CD4-positive, alpha-beta T cell treated with Interleukin-6 at 100 ng/mL for 8 hours (primary cell): ENCODE data around the gene SFI1.
A peak's percentile ranks its signal among the peaks of the same experiment; 100 is the strongest.
"Not testable (repeated sequence)": the region's sequence is repeated elsewhere in the genome, so short reads cannot be mapped to it uniquely, and the experiment has no call there.

Experiments
- DNase-seq: peaks from one replicate; pipeline ENCODE4 v3.0.0-alpha.2; 2020; ENCODE audit warnings: mixed read lengths, low spot score

Gene SFI1

DNA sequence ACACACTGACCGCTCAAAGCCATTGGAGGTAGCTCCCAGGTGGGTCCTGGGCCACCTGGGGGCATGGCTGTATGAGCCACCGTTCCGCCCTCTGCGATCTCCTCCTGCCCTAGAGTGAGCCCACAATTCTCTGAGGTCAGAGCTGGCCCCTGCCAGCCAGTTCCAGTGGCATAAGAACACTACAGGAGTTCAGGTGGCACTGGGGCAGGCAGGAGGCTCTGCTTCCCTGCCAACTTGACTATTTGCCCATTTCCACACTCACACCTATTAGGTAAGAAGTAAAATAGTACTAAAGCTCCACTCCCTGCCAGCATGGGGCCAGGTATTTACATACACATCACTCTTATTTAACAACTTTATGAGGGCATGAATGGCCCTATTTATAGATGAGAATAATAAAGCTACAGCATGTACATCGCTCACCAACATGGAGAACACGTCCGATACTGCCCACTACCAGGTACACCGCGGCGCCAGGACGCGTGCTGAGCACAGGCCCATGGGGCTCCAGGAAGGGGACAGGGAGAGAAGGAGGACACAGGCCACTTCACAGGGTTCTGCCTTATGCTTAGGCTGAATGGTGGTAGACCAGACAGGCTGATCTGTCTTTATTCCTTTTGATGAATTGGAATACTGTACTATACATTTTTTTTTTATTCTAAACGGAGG, 139.4 kb downstream of the SFI1 start:
- no peak for DNase-seq

DNA sequence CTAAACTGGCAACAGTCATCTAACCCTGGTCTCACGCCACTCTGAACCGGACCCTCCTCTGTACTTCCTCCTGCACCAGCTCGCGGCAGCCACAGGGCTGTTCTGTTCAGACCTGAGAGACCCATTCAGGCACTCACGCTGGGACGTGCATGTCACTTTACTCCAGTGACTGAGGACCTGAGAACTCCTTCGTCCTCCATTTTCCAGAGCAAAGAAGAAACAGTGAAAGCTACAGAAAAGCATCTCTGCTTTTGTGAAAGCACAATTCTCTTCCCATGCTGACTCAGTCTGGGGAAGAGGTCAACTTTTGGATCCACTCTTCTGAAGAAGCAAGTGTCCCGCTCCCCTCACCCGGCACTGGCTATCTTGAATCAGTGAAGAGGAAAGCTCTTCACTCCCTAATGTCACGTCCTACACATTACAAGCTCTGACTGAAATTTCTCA, 141.1 kb downstream of the SFI1 start:
- DNase-seq, result no peak

DNA sequence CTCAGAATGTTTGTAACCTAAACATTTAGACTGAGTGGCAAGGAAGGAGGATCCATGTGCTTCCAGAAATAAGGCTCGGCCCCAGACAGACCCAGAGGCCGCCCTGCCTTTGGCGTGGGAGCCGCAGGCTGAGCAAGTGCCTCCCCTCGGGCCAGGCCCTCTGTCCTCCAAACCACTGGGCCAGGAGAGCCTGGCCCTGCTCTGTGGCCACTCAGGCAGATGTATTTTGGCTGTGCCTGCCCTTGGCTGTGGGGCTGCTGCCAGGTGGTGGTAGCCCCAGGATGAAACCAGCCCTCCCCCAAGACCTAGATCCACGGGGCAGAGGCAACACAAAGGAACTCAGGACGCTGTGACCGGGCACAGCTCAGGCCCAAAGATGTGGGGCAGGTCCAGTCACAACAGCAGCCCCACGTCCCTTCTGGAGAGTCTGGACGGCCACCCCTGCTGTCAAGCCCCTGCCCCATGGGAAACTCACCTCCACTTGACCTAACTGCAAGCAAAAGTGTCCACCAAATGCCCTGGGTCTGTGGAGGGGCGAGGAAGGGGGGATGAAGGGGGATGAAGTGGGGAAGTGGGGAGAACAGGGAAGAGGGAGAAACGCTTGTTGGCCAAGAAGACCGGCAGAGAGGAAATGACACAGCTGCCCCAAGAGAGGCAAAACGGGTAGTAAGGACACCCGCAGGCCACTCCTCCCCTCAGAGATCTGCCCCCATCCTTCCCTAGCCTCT, 141.7 kb downstream of the SFI1 start:
- no peak for DNase-seq

DNA sequence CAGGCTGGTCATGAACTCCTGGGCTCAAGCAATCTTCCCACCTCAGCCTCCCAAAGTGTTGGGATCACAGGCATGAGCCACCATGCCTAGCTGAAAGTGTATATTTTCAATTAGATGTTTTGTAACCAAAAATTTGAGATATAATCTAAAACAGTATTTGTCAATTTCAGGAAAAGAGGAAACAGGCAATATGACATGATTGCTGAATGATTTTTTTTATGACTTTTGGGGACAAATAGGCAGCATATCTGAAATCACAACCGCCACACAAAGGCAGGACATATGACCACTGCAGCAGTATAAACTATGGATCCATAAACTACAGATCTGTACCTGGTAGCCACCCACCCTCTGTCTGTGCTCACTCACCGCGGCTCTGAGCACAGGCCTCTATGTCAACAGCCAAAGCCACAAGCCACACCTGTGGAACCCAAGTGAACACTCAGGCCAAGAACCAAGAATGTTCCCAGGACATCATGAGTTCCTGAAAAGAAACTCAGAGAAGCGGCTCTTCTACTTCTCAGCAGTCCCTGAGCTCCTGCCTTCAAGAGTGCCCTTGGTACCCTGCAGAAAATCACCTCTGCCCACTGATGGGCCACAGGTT, 143.2 kb downstream of the SFI1 start:
- no peak for DNase-seq

DNA sequence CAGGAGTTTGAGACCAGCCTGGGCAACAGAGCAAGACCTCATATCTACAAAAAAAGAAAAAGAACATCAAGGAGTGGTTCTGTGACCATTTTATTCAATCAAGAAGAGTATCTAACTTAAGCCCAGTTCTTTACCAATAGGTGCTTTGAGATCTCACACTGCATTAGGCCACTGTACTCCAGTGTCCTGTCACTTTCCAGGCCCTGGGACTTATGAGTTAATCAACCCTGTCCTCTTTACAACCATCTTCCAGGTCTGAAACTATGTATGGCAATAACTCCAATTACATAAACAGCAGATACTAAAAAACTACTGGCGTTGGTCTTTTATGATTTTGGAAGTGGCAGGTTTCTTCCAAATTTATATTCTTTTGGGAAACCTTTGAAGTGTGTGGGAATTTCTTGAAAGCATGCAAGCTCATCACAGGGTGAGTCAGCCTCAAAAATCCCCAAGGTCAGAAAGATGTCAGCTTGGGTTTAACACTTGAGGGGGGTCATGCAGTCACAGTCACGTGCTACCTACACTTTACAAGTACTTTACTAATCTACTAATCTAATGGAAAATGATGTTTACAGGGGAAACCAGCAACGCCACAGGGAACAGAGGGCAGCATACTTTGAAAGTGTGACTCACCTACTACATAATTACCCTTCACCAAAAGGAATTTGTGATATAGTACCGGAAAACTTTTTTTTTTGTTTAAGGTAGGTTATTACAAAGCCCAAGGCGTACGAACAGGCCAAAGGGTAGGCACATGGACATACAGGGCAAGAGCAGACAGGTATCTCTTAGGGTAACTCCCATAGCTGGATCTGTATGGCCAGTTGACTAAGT, 150.1 kb downstream of the SFI1 start:
- no peak for DNase-seq

DNA sequence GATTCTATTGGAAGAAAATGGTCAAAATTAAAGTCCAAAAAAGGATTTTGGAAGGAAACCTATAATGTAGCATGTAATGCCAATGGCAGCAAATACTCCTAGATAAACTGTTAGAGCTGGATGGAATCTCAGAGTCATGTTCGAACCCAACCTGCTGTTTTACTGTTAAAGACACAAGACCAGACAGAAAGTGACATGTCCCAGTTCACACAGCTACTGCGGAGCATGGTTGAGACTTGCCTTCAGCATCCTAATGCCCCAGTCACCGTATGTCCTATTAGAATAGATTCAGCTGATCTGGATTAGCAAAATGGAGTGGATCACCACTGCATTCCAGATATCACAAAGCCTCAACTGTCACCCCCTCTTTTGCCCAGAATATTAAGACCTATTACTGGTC, 150.7 kb downstream of the SFI1 start:
- no peak for DNase-seq

DNA sequence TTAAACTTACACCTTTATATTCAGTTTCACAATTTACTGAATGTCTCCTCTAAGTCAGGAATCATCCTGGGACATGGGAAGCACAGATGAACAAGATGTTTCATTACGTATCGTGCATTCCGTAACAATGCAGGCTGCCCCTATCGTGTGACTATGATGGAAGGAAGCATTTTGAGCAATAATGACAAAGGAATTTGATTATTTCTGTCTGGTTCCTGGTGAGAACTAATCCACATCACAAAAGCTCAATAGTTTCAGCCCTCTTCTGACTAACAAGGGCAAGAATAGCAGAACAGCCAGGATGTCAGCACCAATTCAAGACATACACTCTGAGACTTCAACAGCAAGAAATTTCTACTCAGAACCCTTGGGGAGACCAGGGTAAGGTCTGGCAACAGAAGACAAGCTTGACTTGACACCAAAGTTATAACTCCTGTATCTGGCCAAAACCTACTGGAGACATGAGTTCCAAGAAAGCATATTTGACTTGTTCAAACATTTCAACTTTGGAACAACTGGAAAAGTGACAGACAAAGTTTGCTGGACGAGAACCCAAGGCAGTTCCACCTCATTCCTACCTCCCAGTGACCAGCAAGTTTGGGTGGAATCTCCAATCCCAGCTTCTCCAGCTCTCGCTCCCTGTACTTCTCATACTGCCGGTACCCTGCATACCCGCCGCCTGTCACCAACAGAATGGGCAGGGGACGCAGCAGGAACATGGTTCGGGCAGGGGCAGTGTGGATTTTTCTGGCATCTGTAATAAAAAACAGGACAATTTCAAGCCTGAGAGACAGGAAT, 151.4 kb downstream of the SFI1 start:
- no peak for DNase-seq

DNA sequence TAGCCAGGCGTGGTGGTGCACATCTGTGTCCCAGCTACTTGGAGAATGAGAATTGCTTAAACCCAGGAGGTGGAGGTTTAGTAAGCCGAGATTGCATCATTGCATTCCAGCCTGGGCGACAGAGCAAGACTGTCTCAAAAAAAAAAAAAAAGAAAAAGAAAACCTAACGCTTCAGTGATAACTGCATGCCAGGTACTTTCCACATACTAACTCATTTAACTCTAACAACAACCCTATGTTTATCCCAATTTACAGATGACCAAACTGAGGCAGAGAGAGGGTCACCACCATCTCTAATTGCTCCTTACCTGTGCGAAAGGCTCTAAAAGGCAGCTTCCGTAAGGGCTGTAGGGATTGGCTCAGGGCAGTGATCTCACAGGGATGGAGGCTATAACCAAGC, 154.1 kb downstream of the SFI1 start:
- DNase-seq, result no peak

DNA sequence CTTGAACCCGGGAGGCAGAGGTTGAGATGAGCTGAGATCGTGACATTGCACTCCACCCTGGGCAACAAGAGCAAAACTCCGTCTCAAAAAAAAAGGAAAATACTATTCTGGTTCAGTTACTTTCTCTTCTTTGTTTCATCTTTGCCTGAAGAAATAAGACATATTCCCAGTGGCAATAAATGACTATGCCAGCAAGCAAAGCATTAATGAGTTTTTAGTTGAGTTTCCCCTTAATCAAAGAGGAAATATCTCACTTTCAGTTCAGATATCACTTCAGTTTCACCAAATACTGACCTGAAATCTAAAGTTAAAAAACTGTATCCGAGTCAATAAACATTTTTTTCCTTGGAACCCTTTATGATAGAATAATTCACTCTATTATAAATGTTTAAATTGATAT, 155.3 kb downstream of the SFI1 start:
- DNase-seq, result no peak

DNA sequence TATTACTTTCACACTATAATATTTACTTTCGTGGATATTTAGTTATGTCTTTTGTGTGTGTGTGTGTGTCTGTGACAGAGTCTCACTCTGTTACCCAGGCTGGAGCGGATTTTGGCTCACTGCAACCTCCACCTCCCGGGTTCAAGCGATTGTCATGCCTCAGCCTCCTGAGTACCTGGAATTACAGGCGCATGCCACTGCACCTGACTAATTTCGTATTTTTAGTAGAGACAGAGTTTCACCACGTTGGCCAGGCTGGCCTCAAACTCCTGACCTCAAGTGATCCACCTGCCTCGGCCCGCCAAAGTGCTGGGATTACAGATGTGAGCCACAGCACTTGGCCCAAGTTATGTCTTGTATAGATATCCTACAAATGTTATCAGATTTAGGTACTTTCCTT, 155.8 kb downstream of the SFI1 start:
- no peak for DNase-seq

DNA sequence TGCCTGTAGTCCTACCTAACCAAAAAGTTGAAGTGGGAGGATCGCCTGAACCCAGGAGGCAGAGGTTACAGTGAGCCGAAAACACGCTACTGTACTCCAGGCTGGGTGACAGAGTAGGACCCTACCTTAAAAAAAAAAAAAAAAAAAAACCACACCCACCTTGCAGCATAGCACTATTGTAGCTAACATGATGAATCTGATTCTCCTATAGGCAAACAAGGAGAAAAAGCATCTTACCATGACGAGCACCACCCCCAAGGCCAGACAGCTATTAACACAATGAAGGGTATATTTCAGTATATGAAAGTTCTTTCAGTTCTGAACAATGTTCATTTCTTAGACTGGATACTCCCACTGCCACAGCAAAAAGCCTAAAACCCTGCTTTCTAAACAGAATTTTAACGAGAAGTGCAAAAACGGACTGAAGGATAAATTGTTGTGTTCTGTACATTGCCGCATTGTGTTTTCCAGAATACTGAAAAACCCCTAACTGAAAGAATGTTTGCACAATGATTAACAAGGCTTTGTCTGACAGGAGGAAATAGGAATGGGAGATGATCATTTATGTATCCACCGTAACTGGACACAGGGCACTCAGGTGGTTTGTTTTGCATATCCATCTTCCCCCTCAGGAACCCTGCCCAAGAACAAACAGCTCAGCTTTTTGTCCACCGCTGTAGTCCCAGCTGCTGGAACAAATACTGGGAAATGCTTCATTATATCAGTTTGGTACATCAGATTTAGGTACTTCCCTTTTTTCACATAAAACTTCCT, 156.8 kb downstream of the SFI1 start:
- no peak for DNase-seq

DNA sequence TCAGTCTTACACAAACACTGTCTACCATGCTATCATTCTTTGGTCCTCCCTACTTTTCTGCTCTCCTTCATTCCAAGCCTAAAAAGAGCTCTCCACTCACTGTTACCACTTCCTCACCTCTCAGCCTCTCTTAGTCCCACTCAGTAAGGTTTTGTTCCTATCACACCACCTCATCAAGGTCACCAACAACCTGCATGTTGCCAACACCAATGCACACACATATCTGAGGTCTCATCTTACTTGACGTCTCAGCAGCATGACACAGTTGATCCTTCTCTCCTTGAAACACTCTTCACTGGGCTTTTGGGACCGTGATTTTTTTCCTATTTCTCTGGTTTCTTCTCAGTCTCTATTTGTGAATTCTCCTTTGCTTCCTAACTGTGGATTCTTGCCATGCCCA, 157.6 kb downstream of the SFI1 start:
- no peak for DNase-seq

DNA sequence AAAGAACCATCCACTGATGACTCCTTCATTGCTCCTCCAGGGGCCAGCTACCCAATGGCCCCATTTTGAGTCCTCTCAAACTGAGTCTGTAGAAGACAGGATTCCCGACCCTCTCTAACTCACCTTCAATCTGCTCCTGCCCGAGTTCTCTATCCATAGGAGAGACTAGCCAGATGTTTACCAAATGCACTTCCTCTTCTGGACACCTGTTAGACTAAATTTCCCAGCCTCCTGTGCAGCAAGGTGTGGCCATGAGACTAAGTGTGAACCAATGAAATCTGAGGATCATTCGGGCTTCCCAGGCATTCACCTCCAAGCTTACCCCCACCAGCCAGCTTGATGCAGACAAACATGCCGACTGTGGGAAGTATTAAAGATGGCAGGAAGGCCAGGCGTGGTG, 158.1 kb downstream of the SFI1 start:
- no peak for DNase-seq

DNA sequence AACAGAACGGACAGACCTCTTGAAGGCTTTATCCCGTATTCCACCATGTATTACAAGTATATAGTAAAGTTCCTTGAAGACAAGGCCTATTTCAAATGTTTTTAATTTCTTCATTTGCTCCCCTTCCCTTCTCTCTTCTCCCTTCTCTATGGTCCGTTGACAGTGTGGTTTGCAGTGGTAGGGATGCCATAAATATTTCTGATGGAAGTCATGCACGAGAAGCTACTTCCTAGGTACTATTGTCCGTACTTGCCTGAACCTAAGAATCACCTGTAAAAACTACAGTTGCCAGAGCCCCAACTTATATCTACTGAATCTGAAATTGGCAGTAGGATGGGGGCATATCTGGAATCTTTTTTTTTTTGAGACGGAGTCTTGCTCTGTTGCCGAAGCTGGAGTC, 162.9 kb downstream of the SFI1 start:
- DNase-seq, result no peak

DNA sequence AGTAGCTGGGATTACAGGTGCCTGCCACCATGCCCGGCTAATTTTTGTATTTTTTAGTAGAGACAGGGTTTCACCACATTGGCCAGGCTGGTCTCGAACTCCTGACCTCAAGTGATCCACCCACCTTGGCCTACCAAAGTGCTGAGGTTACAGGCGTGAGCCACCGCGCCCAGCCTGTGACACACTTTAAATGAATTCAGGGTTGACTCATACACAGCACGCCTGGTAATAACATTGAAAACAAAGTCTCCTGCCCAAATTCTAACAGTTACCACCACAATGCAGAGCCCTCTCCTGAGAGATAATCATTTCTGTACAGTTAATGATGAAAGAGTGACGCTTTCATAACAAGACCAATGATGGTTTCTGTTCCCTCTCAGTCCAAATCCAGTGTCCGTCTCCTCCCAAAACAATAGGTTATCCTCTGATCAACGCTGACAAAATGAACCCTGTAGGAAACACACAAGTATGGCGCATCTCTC, 164.6 kb downstream of the SFI1 start:
- DNase-seq, result not testable (repeated sequence)

DNA sequence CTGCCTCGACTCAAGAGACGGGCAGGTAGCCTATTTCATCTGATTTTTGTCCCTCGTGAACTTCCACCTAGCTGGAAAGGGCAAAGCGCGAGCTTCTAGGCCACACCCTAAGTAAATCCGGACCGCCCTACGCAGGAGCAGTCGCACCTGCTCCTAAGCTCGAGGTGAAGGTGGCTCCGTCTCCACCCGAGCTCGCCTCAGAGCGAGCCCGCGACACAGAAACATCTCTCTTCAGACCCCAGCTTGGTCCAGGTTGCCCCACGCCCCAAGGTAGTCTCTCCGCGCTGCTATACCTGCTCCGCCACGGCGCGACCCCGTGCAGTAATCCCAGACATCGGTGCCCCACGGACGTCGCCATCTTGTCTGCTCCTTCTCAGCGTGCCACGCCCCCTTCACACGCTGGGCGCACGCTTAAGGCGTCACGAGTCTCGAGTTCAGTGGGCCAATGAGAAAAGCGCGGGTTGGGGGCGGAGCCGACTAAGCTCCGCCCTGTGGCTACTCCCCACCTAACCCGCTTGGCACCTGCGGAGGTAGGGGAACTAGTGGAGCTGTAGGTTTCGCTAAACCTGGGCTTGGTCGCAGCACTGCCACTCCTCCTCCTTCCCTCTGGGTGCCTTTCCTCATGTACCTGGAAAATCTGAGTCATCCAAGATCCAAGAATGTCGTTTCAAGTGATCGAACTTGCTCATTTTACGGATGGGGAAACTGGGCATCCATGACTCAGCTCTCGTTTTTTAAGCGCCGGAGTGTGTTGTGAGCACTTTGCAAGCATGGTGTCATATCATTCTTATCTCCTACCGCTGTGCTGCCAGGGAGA, 165.7 kb downstream of the SFI1 start, which contains the start of gene PISD:
Gene PISD (minus strand): TSS at position 365 of the 817 bp plus-strand sequence. CDS start 7 bp downstream, at position 358.
- DNase-seq, result peak; percentile 96

DNA sequence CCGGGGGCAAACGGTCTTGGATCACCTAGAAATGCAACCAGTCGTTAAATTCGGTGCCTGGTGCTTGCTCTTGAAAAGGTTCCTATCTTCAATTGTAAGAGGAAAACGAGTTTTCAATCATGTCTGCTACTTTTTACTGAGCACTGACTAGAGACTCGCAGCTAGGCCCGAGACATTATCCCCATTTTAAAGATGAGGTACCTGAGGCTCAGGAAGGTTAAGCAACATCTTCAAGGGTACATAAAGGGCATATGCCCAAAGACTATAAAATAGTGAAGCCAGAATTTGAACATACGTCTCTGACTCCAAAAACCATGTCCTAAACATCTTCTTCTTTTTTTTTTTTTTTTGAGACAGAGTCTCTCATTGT, 166.3 kb downstream of the SFI1 start:
- no peak for DNase-seq
